PC-3 (cell line): ENCODE results near the gene ZBTB45.

ENCODE experiments used
- EZH2 ChIP-seq: fragments of 300-600 bp; sonication (generic); IDR thresholded peaks from one replicate; pipeline ENCODE4 v1.6.1; 2017; ENCODE audit warnings: antibody characterized with exemption, mild to moderate bottlenecking, low read length; ENCODE audit not compliant: unreplicated experiment
- EZH2phosphoT487 ChIP-seq: fragments of 300-600 bp; sonication (generic); IDR thresholded peaks from 2 replicates; pipeline ENCODE4 v1.6.1; 2018; ENCODE audit warnings: mild to moderate bottlenecking, antibody characterized with exemption, low read length, borderline replicate concordance
- TF ChIP-seq, protein P1 (sequence below): fragments of 300-600 bp; sonication (generic); conservative IDR thresholded peaks from 2 replicates; pipeline ENCODE4 v1.5.1; 2017; ENCODE audit warnings: antibody characterized with exemption, low read depth, mild to moderate bottlenecking, low read length

DNA sequence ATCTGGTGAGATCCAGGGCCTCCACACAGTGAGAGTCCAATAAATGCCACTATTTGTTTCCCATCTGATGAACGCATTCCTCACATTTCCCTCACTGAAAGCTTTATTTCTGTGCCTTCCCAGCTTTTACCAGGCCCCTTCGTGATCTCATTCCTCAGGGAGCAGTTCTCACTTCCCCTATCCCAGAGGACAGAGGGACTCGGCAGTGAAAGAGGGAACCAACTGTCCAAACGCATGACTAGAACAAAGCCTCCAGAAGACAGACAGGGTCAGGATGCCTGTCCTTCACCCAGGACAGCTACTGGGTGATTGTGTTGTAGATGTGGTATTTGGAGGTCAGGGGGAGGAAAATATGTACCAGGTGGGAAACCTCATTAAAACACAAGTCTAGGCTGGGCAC, 2.0 kb upstream of the ZBTB45 start:
- TF ChIP-seq, protein P1, sequence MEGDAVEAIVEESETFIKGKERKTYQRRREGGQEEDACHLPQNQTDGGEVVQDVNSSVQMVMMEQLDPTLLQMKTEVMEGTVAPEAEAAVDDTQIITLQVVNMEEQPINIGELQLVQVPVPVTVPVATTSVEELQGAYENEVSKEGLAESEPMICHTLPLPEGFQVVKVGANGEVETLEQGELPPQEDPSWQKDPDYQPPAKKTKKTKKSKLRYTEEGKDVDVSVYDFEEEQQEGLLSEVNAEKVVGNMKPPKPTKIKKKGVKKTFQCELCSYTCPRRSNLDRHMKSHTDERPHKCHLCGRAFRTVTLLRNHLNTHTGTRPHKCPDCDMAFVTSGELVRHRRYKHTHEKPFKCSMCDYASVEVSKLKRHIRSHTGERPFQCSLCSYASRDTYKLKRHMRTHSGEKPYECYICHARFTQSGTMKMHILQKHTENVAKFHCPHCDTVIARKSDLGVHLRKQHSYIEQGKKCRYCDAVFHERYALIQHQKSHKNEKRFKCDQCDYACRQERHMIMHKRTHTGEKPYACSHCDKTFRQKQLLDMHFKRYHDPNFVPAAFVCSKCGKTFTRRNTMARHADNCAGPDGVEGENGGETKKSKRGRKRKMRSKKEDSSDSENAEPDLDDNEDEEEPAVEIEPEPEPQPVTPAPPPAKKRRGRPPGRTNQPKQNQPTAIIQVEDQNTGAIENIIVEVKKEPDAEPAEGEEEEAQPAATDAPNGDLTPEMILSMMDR = no peak
- TF ChIP-seq EZH2phosphoT487 = no peak
- TF ChIP-seq EZH2 = no peak
